ENCODE data around the gene KRTAP9-3.
"Not testable (repeated sequence)": the region's sequence is repeated elsewhere in the genome, so short reads cannot be mapped to it uniquely, and the experiment has no call there.

Gene KRTAP9-3

DNA sequence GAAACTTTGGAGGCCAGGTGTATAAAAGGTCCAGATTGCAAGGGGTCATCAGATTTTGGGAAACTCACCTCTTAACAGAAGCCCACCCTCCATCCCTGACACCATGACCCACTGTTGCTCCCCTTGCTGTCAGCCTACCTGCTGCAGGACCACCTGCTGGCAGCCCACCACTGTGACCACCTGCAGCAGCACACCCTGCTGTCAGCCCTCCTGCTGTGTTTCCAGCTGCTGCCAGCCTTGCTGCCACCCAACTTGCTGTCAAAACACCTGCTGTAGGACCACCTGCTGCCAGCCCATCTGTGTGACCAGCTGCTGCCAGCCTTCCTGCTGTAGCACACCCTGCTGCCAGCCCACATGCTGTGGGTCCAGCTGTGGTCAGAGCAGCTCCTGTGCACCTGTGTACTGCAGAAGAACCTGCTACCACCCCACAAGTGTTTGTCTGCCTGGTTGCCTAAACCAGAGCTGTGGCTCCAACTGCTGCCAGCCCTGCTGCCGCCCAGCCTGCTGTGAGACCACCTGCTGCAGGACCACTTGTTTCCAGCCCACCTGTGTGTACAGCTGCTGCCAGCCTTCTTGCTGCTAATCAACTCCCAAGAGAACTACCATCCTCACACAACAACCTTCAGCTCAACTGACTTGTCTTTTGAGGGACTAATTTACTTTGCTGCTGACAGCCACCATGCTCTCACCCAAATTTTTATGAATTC lies at the start of gene KRTAP9-3:
Gene KRTAP9-3 (plus strand): TSS at position 51 of the 707 bp plus-strand sequence. CDS start 53 bp downstream, at position 104.
- H3K36me3 Mint-ChIP-seq (ENCODE audit: low read depth); H3K27ac Mint-ChIP-seq; H3K4me1 Mint-ChIP-seq (ENCODE audit: low read depth); H3K4me3 Mint-ChIP-seq; H3K9me3 Mint-ChIP-seq: not testable (repeated sequence)
- H3K27me3 Mint-ChIP-seq (ENCODE audit: low read depth) = peaks cover 12% of the 10 kb centered on the region

GRCh38 chr17:41184480-41184961 lies 47.7 kb upstream of the KRTAP9-3 start, which contains the start of gene KRTAP4-1:
TSS of gene KRTAP4-1 (minus strand) at chr17:41184911. CDS start at chr17:41184854, 57 bp downstream.
- H3K36me3 Mint-ChIP-seq (ENCODE audit: low read depth) = no peaks in the 10 kb centered on the region
- H3K4me3 Mint-ChIP-seq = no peak within 1 kb of the TSS
- H3K9me3 Mint-ChIP-seq = no peaks in the 10 kb centered on the region
- no peak within 1 kb of the TSS for H3K27ac Mint-ChIP-seq
- H3K4me1 Mint-ChIP-seq (ENCODE audit: low read depth) = no peaks in the 10 kb centered on the region
- H3K27me3 Mint-ChIP-seq (ENCODE audit: low read depth) = no peaks in the 10 kb centered on the region

DNA sequence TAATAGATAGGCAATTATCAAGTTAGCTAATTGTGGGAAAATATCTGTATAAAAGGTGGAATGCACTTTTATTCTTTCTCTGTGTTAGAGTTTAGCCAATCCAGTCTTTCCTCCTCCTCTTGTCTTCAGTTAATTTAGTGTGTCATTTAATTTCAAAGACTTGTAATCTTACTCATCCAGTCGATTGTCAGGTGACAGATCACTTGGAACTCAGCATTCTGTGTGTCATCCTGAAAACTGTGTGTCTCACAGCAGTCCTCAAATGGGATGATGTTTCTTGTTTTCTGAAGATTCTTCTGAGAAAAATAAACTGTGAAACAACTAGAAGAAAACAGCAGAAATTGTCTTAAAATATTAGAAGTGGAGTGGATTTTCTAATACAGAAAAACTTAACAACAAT lies 47.2 kb upstream of the KRTAP9-3 start:
- no peak overlapping the region for H3K27ac Mint-ChIP-seq
- H3K36me3 Mint-ChIP-seq (ENCODE audit: low read depth) = no peaks in the 10 kb centered on the region
- H3K9me3 Mint-ChIP-seq = no peaks in the 10 kb centered on the region
- no peaks in the 10 kb centered on the region for H3K27me3 Mint-ChIP-seq (ENCODE audit: low read depth)
- H3K4me3 Mint-ChIP-seq = no peak overlapping the region
- no peaks in the 10 kb centered on the region for H3K4me1 Mint-ChIP-seq (ENCODE audit: low read depth)

DNA sequence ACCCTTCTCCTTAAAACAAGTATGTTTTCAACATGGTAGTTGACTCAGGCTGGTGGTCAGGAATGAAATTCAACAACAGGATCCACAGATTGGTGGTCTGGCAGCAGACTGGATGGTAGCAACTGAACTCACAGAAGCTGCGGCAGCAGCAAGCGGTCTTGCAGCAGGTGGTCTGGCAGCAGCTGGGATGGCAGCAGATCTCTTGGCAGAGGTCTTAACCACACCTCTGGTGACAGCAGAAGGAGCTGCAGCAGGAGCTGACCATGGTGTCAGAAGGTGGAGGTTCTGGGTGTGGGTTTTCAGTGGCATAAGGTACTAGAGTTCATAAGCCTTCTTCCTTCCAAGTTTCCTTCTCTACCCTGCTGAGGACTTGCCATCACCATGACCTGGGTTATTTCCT lies 45.4 kb upstream of the KRTAP9-3 start:
- H3K9me3 Mint-ChIP-seq = no peaks in the 10 kb centered on the region
- H3K27me3 Mint-ChIP-seq (ENCODE audit: low read depth) = no peaks in the 10 kb centered on the region
- H3K27ac Mint-ChIP-seq = no peak overlapping the region
- no peak overlapping the region for H3K4me3 Mint-ChIP-seq
- no peaks in the 10 kb centered on the region for H3K4me1 Mint-ChIP-seq (ENCODE audit: low read depth)
- no peaks in the 10 kb centered on the region for H3K36me3 Mint-ChIP-seq (ENCODE audit: low read depth)

- H3K36me3 Mint-ChIP-seq (ENCODE audit: low read depth); H3K27me3 Mint-ChIP-seq (ENCODE audit: low read depth); H3K4me3 Mint-ChIP-seq; H3K27ac Mint-ChIP-seq; H3K9me3 Mint-ChIP-seq; H3K4me1 Mint-ChIP-seq (ENCODE audit: low read depth): not testable (repeated sequence)
These were observed 42.4 kb upstream of the KRTAP9-3 start, which contains the start of gene KRTAP9-1 for GRCh38 chr17:41189837-41190318. TSS of gene KRTAP9-1 (plus strand) at chr17:41189887. CDS start at chr17:41189887, 0 bp downstream.

DNA sequence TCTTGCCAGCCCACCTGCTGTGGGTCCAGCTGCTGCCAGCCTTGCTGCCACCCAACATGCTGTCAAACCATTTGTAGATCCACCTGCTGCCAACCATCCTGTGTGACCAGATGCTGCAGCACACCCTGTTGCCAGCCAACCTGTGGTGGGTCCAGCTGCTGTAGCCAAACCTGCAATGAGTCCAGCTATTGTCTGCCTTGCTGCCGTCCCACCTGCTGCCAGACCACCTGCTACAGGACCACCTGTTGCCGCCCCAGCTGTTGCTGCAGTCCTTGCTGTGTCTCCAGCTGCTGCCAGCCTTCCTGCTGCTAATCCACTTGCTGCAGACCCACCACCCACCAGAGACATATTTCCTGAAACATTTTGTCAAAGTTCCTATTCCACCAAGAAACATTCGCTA lies 41.9 kb upstream of the KRTAP9-3 start:
- H3K4me3 Mint-ChIP-seq = no peak overlapping the region
- no peaks in the 10 kb centered on the region for H3K36me3 Mint-ChIP-seq (ENCODE audit: low read depth)
- H3K4me1 Mint-ChIP-seq (ENCODE audit: low read depth) = no peaks in the 10 kb centered on the region
- H3K27ac Mint-ChIP-seq = no peak overlapping the region
- H3K9me3 Mint-ChIP-seq = no peaks in the 10 kb centered on the region
- no peaks in the 10 kb centered on the region for H3K27me3 Mint-ChIP-seq (ENCODE audit: low read depth)

- Mint-ChIP-seq H3K27me3 (ENCODE audit: low read depth) (no peaks in the 10 kb centered on the region), H3K4me3 (no peak overlapping the region), H3K9me3 (no peaks in the 10 kb centered on the region), H3K27ac (no peak overlapping the region), H3K4me1 (ENCODE audit: low read depth) (no peaks in the 10 kb centered on the region), H3K36me3 (ENCODE audit: low read depth) (no peaks in the 10 kb centered on the region)
These were observed 36.2 kb upstream of the KRTAP9-3 start for GRCh38 chr17:41196068-41196467.

GRCh38 chr17:41199421-41200078 lies 32.7 kb upstream of the KRTAP9-3 start:
- H3K9me3 Mint-ChIP-seq = no peaks in the 10 kb centered on the region
- no peaks in the 10 kb centered on the region for H3K36me3 Mint-ChIP-seq (ENCODE audit: low read depth)
- no peak overlapping the region for H3K27ac Mint-ChIP-seq
- H3K4me3 Mint-ChIP-seq = no peak overlapping the region
- H3K27me3 Mint-ChIP-seq (ENCODE audit: low read depth) = no peaks in the 10 kb centered on the region
- no peaks in the 10 kb centered on the region for H3K4me1 Mint-ChIP-seq (ENCODE audit: low read depth)

GRCh38 chr17:41211845-41212466 lies 20.3 kb upstream of the KRTAP9-3 start:
- H3K4me3 Mint-ChIP-seq = no peak overlapping the region
- H3K4me1 Mint-ChIP-seq (ENCODE audit: low read depth) = no peaks in the 10 kb centered on the region
- H3K27ac Mint-ChIP-seq = no peak overlapping the region
- H3K27me3 Mint-ChIP-seq (ENCODE audit: low read depth) = peaks cover 14% of the 10 kb centered on the region
- H3K36me3 Mint-ChIP-seq (ENCODE audit: low read depth) = no peaks in the 10 kb centered on the region
- H3K9me3 Mint-ChIP-seq = no peaks in the 10 kb centered on the region

- no peaks in the 10 kb centered on the region for H3K9me3 Mint-ChIP-seq
- peaks cover 14% of the 10 kb centered on the region for H3K27me3 Mint-ChIP-seq (ENCODE audit: low read depth)
- H3K36me3 Mint-ChIP-seq (ENCODE audit: low read depth) = no peaks in the 10 kb centered on the region
- H3K27ac Mint-ChIP-seq = no peak overlapping the region
- no peaks in the 10 kb centered on the region for H3K4me1 Mint-ChIP-seq (ENCODE audit: low read depth)
- no peak overlapping the region for H3K4me3 Mint-ChIP-seq
These were observed 19.6 kb upstream of the KRTAP9-3 start for GRCh38 chr17:41212524-41213169.

DNA sequence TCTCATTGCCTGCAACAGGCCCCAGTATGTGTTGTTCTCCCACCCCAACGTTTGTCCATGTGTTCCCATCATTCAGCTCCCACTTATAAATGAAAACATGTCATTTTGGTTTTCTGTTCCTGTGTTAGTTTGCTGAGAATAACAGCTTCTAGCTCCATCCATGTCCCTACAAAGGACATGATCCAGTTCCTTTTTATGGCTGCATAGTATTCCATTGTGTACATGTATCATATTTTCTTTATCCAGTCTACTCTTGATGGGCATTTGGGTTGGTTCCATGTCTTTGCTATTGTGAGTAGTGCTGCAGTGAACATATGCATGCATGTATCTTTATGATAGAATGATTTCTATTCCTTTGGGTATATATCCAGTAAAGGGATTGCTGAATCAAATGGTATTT lies 16.6 kb upstream of the KRTAP9-3 start:
- Mint-ChIP-seq H3K36me3 (ENCODE audit: low read depth) (no peaks in the 10 kb centered on the region), H3K27me3 (ENCODE audit: low read depth) (no peaks in the 10 kb centered on the region), H3K4me1 (ENCODE audit: low read depth) (no peaks in the 10 kb centered on the region), H3K27ac (no peak overlapping the region), H3K4me3 (no peak overlapping the region), H3K9me3 (peaks cover 6% of the 10 kb centered on the region)

- H3K27ac Mint-ChIP-seq = no peak overlapping the region
- no peaks in the 10 kb centered on the region for H3K4me1 Mint-ChIP-seq (ENCODE audit: low read depth)
These were observed 8.4 kb upstream of the KRTAP9-3 start for GRCh38 chr17:41223821-41224220.

GRCh38 chr17:41226051-41226450 lies 6.2 kb upstream of the KRTAP9-3 start:
- Mint-ChIP-seq H3K27ac (no peak overlapping the region), H3K36me3 (ENCODE audit: low read depth) (no peaks in the 10 kb centered on the region), H3K4me1 (ENCODE audit: low read depth) (no peaks in the 10 kb centered on the region), H3K27me3 (ENCODE audit: low read depth) (peaks cover 16% of the 10 kb centered on the region), H3K4me3 (no peak overlapping the region), H3K9me3 (no peaks in the 10 kb centered on the region)

More at GRCh38 chr17:41223821-41224220, 8.4 kb upstream of the KRTAP9-3 start:
- no peak overlapping the region for H3K4me3 Mint-ChIP-seq
- H3K36me3 Mint-ChIP-seq (ENCODE audit: low read depth) = no peaks in the 10 kb centered on the region
- peaks cover 13% of the 10 kb centered on the region for H3K27me3 Mint-ChIP-seq (ENCODE audit: low read depth)
- peaks cover 6% of the 10 kb centered on the region for H3K9me3 Mint-ChIP-seq

GRCh38 chr17:41226598-41227095 lies 5.6 kb upstream of the KRTAP9-3 start, which contains the start of gene KRTAP9-2:
TSS of gene KRTAP9-2 (plus strand) at chr17:41226648. CDS start at chr17:41226655, 7 bp downstream.
- H3K27me3 Mint-ChIP-seq (ENCODE audit: low read depth) = peaks cover 16% of the 10 kb centered on the region
- H3K27ac Mint-ChIP-seq; H3K4me1 Mint-ChIP-seq (ENCODE audit: low read depth); H3K36me3 Mint-ChIP-seq (ENCODE audit: low read depth); H3K4me3 Mint-ChIP-seq; H3K9me3 Mint-ChIP-seq: not testable (repeated sequence)

Data from T-helper 1 cell treated with Interleukin-12 subunit alpha and Interleukin-12 subunit beta and Interleukin-4 antibody, amounts not matched to agents 30 μg/mL and 1 μg/mL, for 36 hours (primary cell).